DOHH2 (cell line): ENCODE results near the gene NSL1.

Source experiments
- H3F3A ChIP-seq: fragments of 200-600 bp; sonication (generic), shearing (Covaris generic); 2 replicates; pipeline ENCODE4 v1.6.0; 2016; ENCODE audit warnings: antibody characterized with exemption, mild to moderate bottlenecking; ENCODE audit not compliant: control insufficient read depth, insufficient read depth
- H3K27ac ChIP-seq: fragments of 200-600 bp; sonication (generic); 2 replicates; pipeline ENCODE4 v1.5.1; 2014; ENCODE audit warnings: low read depth, mild to moderate bottlenecking, low read length, moderate library complexity
- H3K27me3 ChIP-seq: fragments of 200-600 bp; sonication (generic); 2 replicates; pipeline ENCODE4 v1.6.1; 2014; ENCODE audit warnings: mild to moderate bottlenecking, low read length, mixed read lengths; ENCODE audit not compliant: control insufficient read depth
- H3K36me3 ChIP-seq: fragments of 200-600 bp; sonication (generic); 2 replicates; pipeline ENCODE4 v1.6.1; 2014; ENCODE audit warnings: mild to moderate bottlenecking, low read length, moderate library complexity, mixed read lengths; ENCODE audit not compliant: control insufficient read depth
- H3K4me1 ChIP-seq: fragments of 200-600 bp; sonication (generic); 2 replicates; pipeline ENCODE4 v1.6.1; 2014; ENCODE audit warnings: mild to moderate bottlenecking, low read length, mixed read lengths; ENCODE audit not compliant: control insufficient read depth
- H3K4me2 ChIP-seq: fragments of 200-600 bp; sonication (generic); 2 replicates; pipeline ENCODE4 v1.6.0; 2014; ENCODE audit warnings: mild to moderate bottlenecking, low read length, moderate library complexity
- H3K4me3 ChIP-seq: fragments of 200-600 bp; sonication (generic); 2 replicates; pipeline ENCODE4 v1.5.1; 2014; ENCODE audit warnings: mild to moderate bottlenecking, low read length, mixed read lengths
- H3K79me2 ChIP-seq: fragments of 200-600 bp; sonication (generic); 2 replicates; pipeline ENCODE4 v1.6.1; 2014; ENCODE audit warnings: mild to moderate bottlenecking, low read length, mixed read lengths; ENCODE audit not compliant: control insufficient read depth
- H3K9me2 ChIP-seq: fragments of 200-600 bp; sonication (generic); replicated peaks from 2 replicates; pipeline ENCODE4 v1.6.1; 2014; ENCODE audit warnings: mild to moderate bottlenecking, low read length, mixed read lengths; ENCODE audit not compliant: control insufficient read depth
- H3K9me3 ChIP-seq: fragments of 200-600 bp; sonication (generic); 2 replicates; pipeline ENCODE4 v1.6.1; 2014; ENCODE audit warnings: antibody characterized with exemption, low read length, mixed read lengths; ENCODE audit not compliant: control insufficient read depth, insufficient read depth
- H4K20me1 ChIP-seq: fragments of 200-600 bp; sonication (generic); 2 replicates; pipeline ENCODE4 v1.6.0; 2014; ENCODE audit warnings: low read depth, mild to moderate bottlenecking, antibody characterized with exemption, low read length, moderate library complexity; ENCODE audit not compliant: control insufficient read depth, insufficient read depth
- CTCF ChIP-seq: fragments of 200-600 bp; sonication (generic); IDR thresholded peaks from one replicate; pipeline ENCODE4 v1.5.1; 2014; ENCODE audit warnings: antibody characterized with exemption, mild to moderate bottlenecking, low read depth, low read length; ENCODE audit not compliant: poor library complexity, severe bottlenecking
- EZH2phosphoT487 ChIP-seq: fragments of 200-600 bp; sonication (generic); IDR thresholded peaks from 2 replicates; pipeline ENCODE4 v1.6.1; 2017; ENCODE audit warnings: borderline replicate concordance, mild to moderate bottlenecking, antibody characterized with exemption, low read length, moderate library complexity, mixed read lengths

NSL1 gene

GRCh38 chr1:212686069-212686468 lies 105.5 kb downstream of the NSL1 start:
- H4K20me1 ChIP-seq, result no peaks in the 10 kb centered on the region
- no peaks in the 10 kb centered on the region for H3K9me2 ChIP-seq
- H3K9me3 ChIP-seq, result no peaks in the 10 kb centered on the region
- no peak overlapping the region for H3K4me3 ChIP-seq
- no peaks in the 10 kb centered on the region for H3K36me3 ChIP-seq
- TF ChIP-seq CTCF (no peak), EZH2phosphoT487 (no peak)
- H3F3A ChIP-seq, result no peaks in the 10 kb centered on the region
- H3K4me1 ChIP-seq, result peaks cover 14% of the 10 kb centered on the region
- H3K27ac ChIP-seq, result no peak overlapping the region
- no peak overlapping the region for H3K4me2 ChIP-seq
- H3K79me2 ChIP-seq, result no peaks in the 10 kb centered on the region
- peaks cover 57% of the 10 kb centered on the region for H3K27me3 ChIP-seq

- H3K27me3 ChIP-seq, result peaks cover 57% of the 10 kb centered on the region
- no peak overlapping the region for H3K27ac ChIP-seq
- peaks cover 14% of the 10 kb centered on the region for H3K4me1 ChIP-seq
- H3K36me3 ChIP-seq, result no peaks in the 10 kb centered on the region
- no peaks in the 10 kb centered on the region for H4K20me1 ChIP-seq
- no peak overlapping the region for H3K4me3 ChIP-seq
- H3K9me3 ChIP-seq, result no peaks in the 10 kb centered on the region
- H3F3A ChIP-seq, result no peaks in the 10 kb centered on the region
- no peaks in the 10 kb centered on the region for H3K79me2 ChIP-seq
- no peak overlapping the region for H3K4me2 ChIP-seq
- TF ChIP-seq CTCF (no peak), EZH2phosphoT487 (no peak)
- no peaks in the 10 kb centered on the region for H3K9me2 ChIP-seq
Measured at GRCh38 chr1:212685429-212685828, 106.1 kb downstream of the NSL1 start.

GRCh38 chr1:212684521-212685090 lies 107.0 kb downstream of the NSL1 start:
- H3K4me3 ChIP-seq, result no peak overlapping the region
- no peak overlapping the region for H3K4me2 ChIP-seq
- H3K9me3 ChIP-seq, result no peaks in the 10 kb centered on the region
- H3K79me2 ChIP-seq, result no peaks in the 10 kb centered on the region
- H3K36me3 ChIP-seq, result no peaks in the 10 kb centered on the region
- H3K27ac ChIP-seq, result no peak overlapping the region
- no peaks in the 10 kb centered on the region for H3K9me2 ChIP-seq
- TF ChIP-seq EZH2phosphoT487 (no peak), CTCF (no peak)
- no peaks in the 10 kb centered on the region for H3F3A ChIP-seq
- peaks cover 56% of the 10 kb centered on the region for H3K27me3 ChIP-seq
- peaks cover 14% of the 10 kb centered on the region for H3K4me1 ChIP-seq
- no peaks in the 10 kb centered on the region for H4K20me1 ChIP-seq
